GM13977 (cell line): Measurements from ENCODE around the gene USO1.
"Not testable (repeated sequence)": the region's sequence is repeated elsewhere in the genome, so short reads cannot be mapped to it uniquely, and the experiment has no call there.

Experiments used
- DNase-seq: peaks from one replicate; pipeline ENCODE4 v3.0.0; 2012; ENCODE audit warnings: low spot score
- in situ Hi-C: fragments of 300-500 bp; cut with MboI; formaldehyde crosslinking; loops from one replicate; pipeline ENCODE4 v1.12.0; 2022; ENCODE audit warnings: low sequenced_read_pairs, low pct_unique_long_range_greater_than_20kb, mixed read lengths, inconsistent platforms; ENCODE audit not compliant: unreplicated experiment
- TF ChIP-seq, protein P1 (sequence below): IDR thresholded peaks from 2 replicates; pipeline ENCODE4 v1.5.1; 2012; ENCODE audit warnings: mild to moderate bottlenecking, control low read depth; ENCODE audit not compliant: insufficient read depth; ENCODE audit errors: extremely low read depth, missing control alignments

The USO1 gene

DNA sequence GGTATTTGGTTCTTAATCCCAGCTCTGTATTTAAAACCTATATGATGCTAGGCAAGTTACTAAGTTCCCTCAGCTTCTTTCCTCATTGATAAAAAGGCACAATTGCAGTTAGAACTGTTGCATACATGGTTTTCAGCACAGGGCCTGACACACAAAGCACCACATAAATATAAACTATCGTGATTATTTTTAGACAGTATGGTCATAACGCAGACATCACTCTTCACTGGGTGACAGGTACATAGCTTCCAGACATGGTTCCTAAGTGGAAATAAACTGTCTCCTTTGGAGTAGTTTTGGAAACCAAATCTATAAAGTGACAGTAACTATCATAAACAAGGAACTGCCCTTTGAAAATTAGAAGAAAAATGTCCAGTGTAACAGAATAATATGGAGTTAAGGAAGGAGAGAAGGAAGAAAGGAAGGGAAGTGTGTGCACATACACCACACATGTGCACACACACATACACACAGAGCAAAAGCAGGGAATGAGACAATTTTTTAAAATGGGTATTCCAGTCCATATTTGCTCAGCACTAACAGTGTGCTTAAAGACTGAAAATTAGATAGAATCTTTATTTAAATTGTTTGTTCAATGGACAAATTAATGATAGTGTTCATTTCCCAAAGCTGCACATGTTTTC is 38.7 kb upstream of the USO1 start:
- TF ChIP-seq, protein P1, sequence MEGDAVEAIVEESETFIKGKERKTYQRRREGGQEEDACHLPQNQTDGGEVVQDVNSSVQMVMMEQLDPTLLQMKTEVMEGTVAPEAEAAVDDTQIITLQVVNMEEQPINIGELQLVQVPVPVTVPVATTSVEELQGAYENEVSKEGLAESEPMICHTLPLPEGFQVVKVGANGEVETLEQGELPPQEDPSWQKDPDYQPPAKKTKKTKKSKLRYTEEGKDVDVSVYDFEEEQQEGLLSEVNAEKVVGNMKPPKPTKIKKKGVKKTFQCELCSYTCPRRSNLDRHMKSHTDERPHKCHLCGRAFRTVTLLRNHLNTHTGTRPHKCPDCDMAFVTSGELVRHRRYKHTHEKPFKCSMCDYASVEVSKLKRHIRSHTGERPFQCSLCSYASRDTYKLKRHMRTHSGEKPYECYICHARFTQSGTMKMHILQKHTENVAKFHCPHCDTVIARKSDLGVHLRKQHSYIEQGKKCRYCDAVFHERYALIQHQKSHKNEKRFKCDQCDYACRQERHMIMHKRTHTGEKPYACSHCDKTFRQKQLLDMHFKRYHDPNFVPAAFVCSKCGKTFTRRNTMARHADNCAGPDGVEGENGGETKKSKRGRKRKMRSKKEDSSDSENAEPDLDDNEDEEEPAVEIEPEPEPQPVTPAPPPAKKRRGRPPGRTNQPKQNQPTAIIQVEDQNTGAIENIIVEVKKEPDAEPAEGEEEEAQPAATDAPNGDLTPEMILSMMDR: no peak
- in situ Hi-C loops: no loop called here
- DNase-seq: no peak

DNA sequence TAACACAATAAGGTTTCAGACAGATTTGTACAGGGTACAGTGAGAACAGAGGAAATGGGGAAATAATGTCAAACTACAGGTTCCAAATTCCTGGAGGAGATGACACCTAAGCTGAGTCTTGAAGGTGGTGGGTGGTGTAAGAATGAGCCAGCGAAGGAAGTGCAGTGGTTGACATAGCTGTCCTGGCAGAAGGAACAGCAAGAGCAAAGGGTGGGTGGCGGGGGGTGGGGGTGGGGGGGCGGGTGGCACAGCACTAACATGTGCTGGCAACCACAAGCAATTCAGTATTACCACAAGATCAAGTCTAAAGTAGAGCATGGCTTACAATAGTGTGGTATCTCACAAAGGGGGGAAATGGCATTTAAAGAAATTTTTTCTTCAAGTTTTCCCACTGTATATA is 38.0 kb upstream of the USO1 start:
- TF ChIP-seq, protein P1: no peak
- in situ Hi-C loops: no loop called here
- DNase-seq: no peak

- in situ Hi-C loops, DNase-seq: not testable (repeated sequence)
Measured at GRCh38 chr4:75687125-75687524, 37.3 kb upstream of the USO1 start.

GRCh38 chr4:75692066-75692465 is 32.3 kb upstream of the USO1 start:
- in situ Hi-C loops: not testable (repeated sequence)

DNA sequence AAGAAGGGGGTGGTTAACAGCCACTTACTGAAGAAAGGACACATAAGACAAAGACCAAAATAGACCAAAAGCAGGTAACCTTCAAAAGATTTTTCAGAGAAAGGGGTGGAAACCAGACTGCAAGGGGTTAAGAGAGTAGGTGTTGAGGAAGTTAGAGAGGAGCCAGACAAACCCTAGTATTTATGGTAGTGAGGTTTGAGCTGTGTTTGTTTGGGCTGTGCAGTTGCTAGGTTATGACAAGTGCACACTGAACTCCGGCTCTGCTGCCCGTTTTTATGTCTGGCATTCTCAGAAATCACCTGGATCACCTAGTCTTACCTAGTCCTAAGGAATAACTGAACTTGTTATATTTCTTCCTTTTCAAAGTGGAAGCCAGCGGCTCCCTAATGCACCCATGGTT is 28.3 kb upstream of the USO1 start:
- peak; percentile 58 for DNase-seq
- in situ Hi-C loops: no loop called here
- TF ChIP-seq, protein P1: no peak

More at GRCh38 chr4:75692066-75692465, 32.3 kb upstream of the USO1 start:
- not testable (repeated sequence) for DNase-seq

DNA sequence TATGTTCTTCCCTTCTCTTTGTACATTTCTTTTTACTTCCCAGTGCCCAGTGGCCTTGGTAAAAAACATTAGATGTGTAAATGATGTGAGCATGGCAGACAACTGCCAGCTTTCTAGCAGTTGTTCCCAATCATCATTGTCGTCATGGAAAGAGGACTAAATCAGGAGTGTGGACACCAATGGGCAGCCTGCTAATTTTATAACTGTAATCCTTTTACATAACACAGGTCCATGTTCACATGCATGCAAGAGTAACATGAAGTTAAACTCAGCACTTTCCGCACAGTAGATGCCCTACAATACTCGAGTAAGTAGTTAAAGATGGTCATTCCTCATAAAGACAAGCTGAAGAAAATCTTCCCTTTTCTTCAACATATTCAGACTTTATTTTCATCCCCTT is 27.8 kb upstream of the USO1 start:
- in situ Hi-C loops: no loop called here
- TF ChIP-seq, protein P1: no peak
- DNase-seq: no peak

DNA sequence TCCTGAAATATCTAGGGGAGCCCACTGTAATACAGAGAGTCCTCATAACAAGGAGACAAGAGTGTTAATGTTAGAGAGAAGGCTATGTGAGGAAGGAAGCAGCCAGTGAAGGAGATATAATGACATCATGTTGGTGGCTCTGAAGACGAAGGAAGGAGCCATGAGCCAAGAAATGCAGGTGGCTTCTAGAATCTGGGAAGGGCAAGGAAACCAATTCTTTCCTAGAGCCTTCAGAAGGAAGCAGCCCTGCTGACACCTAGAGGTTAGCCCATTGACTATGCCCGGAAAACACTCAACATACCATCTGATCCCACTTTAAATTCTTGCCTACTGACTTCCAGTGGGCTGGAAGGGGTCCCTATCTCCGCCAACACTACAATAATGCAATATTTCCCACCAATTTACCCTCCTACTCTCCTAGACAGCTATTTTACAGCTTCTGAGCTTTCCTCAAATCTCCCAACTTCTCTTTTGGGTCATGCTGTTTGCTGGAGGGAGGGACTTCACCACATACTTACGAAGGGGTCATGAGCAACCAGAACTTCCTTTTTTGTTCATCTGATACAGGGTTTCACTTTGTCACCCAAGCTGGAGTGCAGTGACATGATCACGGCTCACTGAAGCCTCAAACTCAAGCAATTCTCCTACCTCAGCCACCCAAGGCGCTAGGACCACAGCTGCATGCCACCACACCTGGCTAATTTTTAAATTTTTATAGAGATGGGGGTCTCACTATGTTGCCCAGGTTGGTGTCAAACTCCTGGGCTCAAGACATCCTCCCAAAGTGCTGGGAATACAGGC is 26.0 kb upstream of the USO1 start:
- in situ Hi-C loops: no loop called here
- DNase-seq: peak; percentile 69
- TF ChIP-seq, protein P1: no peak

GRCh38 chr4:75698963-75699228 is 25.5 kb upstream of the USO1 start:
- TF ChIP-seq, protein P1: no peak
- in situ Hi-C loops: no loop called here
- DNase-seq: peak; percentile 5
